NCI-H2196 (cell line): Measurements from ENCODE around the gene LSM5.
"Not testable (repeated sequence)": the region's sequence is repeated elsewhere in the genome, so short reads cannot be mapped to it uniquely, and the experiment has no call there.

ENCODE experiments used
- DNase-seq: peaks from one replicate; lab custom pipeline; 2025; ENCODE audit not compliant: unreplicated experiment; lab: John Stamatoyannopoulos, UW

The LSM5 gene

GRCh38 chr7:32506266-32507054 lies 16.3 kb upstream of the LSM5 start:
- DNase-seq: no peak

- DNase-seq: no peak
Observed at GRCh38 chr7:32502728-32503127, 12.5 kb upstream of the LSM5 start.

GRCh38 chr7:32501522-32501921 lies 11.3 kb upstream of the LSM5 start:
- DNase-seq: no peak

GRCh38 chr7:32500922-32501341 lies 10.8 kb upstream of the LSM5 start:
- DNase-seq: no peak

- not testable (repeated sequence) for DNase-seq
Observed at GRCh38 chr7:32500216-32500615, 10.0 kb upstream of the LSM5 start.

- not testable (repeated sequence) for DNase-seq
Observed at GRCh38 chr7:32499755-32500154, 9.6 kb upstream of the LSM5 start.

- no peak for DNase-seq
Observed at GRCh38 chr7:32496052-32496813, 6.1 kb upstream of the LSM5 start.

- DNase-seq: peak; percentile 96
Observed at GRCh38 chr7:32495298-32496051, 5.3 kb upstream of the LSM5 start, which contains the start of gene AVL9. TSS of gene AVL9 (plus strand) at chr7:32495489. CDS start at chr7:32495710, 221 bp downstream.

- no peak for DNase-seq
Observed at GRCh38 chr7:32494946-32495297, 4.7 kb upstream of the LSM5 start.

GRCh38 chr7:32489788-32490126 lies 423 bp downstream of the LSM5 start:
- no peak for DNase-seq

GRCh38 chr7:32481921-32482320 lies 8.3 kb downstream of the LSM5 start:
- no peak for DNase-seq

GRCh38 chr7:32481176-32481575 lies 9.0 kb downstream of the LSM5 start:
- no peak for DNase-seq

GRCh38 chr7:32479574-32480200 lies 10.5 kb downstream of the LSM5 start:
- DNase-seq: peak; percentile 55

- DNase-seq: no peak
Observed at GRCh38 chr7:32477649-32477980, 12.6 kb downstream of the LSM5 start.

- peak; percentile 38 for DNase-seq
Observed at GRCh38 chr7:32476816-32477648, 13.1 kb downstream of the LSM5 start.

GRCh38 chr7:32474008-32474407 lies 16.2 kb downstream of the LSM5 start:
- DNase-seq: no peak

GRCh38 chr7:32472015-32472414 lies 18.2 kb downstream of the LSM5 start:
- DNase-seq: no peak

- DNase-seq: no peak
Observed at GRCh38 chr7:32470871-32471270, 19.3 kb downstream of the LSM5 start.

GRCh38 chr7:32470004-32470403 lies 20.2 kb downstream of the LSM5 start:
- not testable (repeated sequence) for DNase-seq

GRCh38 chr7:32464641-32465416 lies 25.4 kb downstream of the LSM5 start:
- not testable (repeated sequence) for DNase-seq
